PFSK-1 (cell line): ENCODE measurements around the gene PTMS.

Source experiments
- FOXP2 ChIP-seq: optimal IDR thresholded peaks from 2 replicates; pipeline ENCODE3; 2011; ENCODE audit warnings: borderline replicate concordance, control low read depth, inconsistent platforms; ENCODE audit not compliant: insufficient read depth; ENCODE audit errors: extremely low read length, extremely low read depth
- POLR2AphosphoS5 ChIP-seq: IDR thresholded peaks from 2 replicates; pipeline ENCODE4 v1.6.1; 2012; ENCODE audit warnings: low read depth, mild to moderate bottlenecking, control low read depth, low read length, moderate library complexity
- REST ChIP-seq, 2 experiments: IDR thresholded peaks; 2 replicates each; pipeline versions ENCODE4 v1.6.1 to v1.8.0; 2011 to 2012; ENCODE audit warnings: low read depth in 2 of 2, low read length in 2 of 2, control low read depth in 1 of 2, inconsistent platforms in 1 of 2, mild to moderate bottlenecking in 1 of 2, moderate library complexity in 1 of 2; ENCODE audit not compliant: insufficient read depth in 1 of 2
- SIN3A ChIP-seq: IDR thresholded peaks from 2 replicates; pipeline ENCODE4 v1.6.1; 2012; ENCODE audit warnings: mild to moderate bottlenecking, low read length, moderate library complexity, borderline replicate concordance; ENCODE audit not compliant: insufficient read depth
- TAF1 ChIP-seq: IDR thresholded peaks from 2 replicates; pipeline ENCODE4 v1.6.1; 2012; ENCODE audit warnings: low read length, control low read depth, borderline replicate concordance; ENCODE audit not compliant: insufficient read depth

The PTMS gene

GRCh38 chr12:6818645-6819044, 52.5 kb downstream of the PTMS start:
- no peak for TF ChIP-seq REST (IDR thresholded peaks at IDR 0.05; ENCODE audit: insufficient read depth in 1 of 2, low read depth in 2 of 2, low read length in 2 of 2)
- no peak for TF ChIP-seq FOXP2
- TF ChIP-seq POLR2AphosphoS5, result no peak
- TF ChIP-seq TAF1, result no peak
- no peak for TF ChIP-seq SIN3A

- TF ChIP-seq FOXP2 (no peak), POLR2AphosphoS5 (no peak), REST (IDR thresholded peaks at IDR 0.05; ENCODE audit: insufficient read depth in 1 of 2, low read depth in 2 of 2, low read length in 2 of 2) (no peak), TAF1 (no peak), SIN3A (no peak)
Measured at GRCh38 chr12:6819106-6820030, 53.2 kb downstream of the PTMS start.

GRCh38 chr12:6820166-6820565, 54.0 kb downstream of the PTMS start:
- TF ChIP-seq FOXP2 (no peak), REST (IDR thresholded peaks at IDR 0.05; ENCODE audit: insufficient read depth in 1 of 2, low read depth in 2 of 2, low read length in 2 of 2) (no peak), TAF1 (no peak), SIN3A (no peak), POLR2AphosphoS5 (no peak)
